AML-193 (cell line): ENCODE data around the gene ZNF366.

Experiments
- DNase-seq, 2 experiments: peaks; one replicate each; lab custom pipeline; 2025; lab: John Stamatoyannopoulos, UW

ZNF366 gene

GRCh38 chr5:72489536-72489935 lies 17.7 kb downstream of the ZNF366 start:
- DNase-seq = no peak

GRCh38 chr5:72488756-72489155 lies 18.5 kb downstream of the ZNF366 start:
- no peak for DNase-seq

- no peak for DNase-seq
These were observed 20.0 kb downstream of the ZNF366 start for GRCh38 chr5:72487177-72487576.

- no peak for DNase-seq
These were observed 20.8 kb downstream of the ZNF366 start for GRCh38 chr5:72486371-72486770.

- DNase-seq = no peak
These were observed 21.7 kb downstream of the ZNF366 start for GRCh38 chr5:72485430-72485974.

- DNase-seq = no peak
These were observed 25.2 kb downstream of the ZNF366 start for GRCh38 chr5:72482046-72482445.

- no peak for DNase-seq
These were observed 26.4 kb downstream of the ZNF366 start for GRCh38 chr5:72480841-72481240.

- no peak for DNase-seq
These were observed 27.3 kb downstream of the ZNF366 start for GRCh38 chr5:72479921-72480320.

- DNase-seq = no peak
These were observed 28.5 kb downstream of the ZNF366 start for GRCh38 chr5:72478684-72479083.

GRCh38 chr5:72478276-72478675 lies 28.9 kb downstream of the ZNF366 start:
- no peak for DNase-seq

GRCh38 chr5:72477644-72478043 lies 29.6 kb downstream of the ZNF366 start:
- no peak for DNase-seq

- DNase-seq = no peak
These were observed 30.0 kb downstream of the ZNF366 start for GRCh38 chr5:72477176-72477575.

- no peak for DNase-seq
These were observed 30.5 kb downstream of the ZNF366 start for GRCh38 chr5:72476721-72477120.

GRCh38 chr5:72476275-72476674 lies 30.9 kb downstream of the ZNF366 start:
- no peak for DNase-seq

GRCh38 chr5:72474516-72474915 lies 32.7 kb downstream of the ZNF366 start:
- DNase-seq = no peak

GRCh38 chr5:72474046-72474500 lies 33.1 kb downstream of the ZNF366 start:
- no peak for DNase-seq

GRCh38 chr5:72472666-72473422 lies 34.4 kb downstream of the ZNF366 start:
- DNase-seq = peak; percentile 8 to 13

GRCh38 chr5:72472031-72472430 lies 35.2 kb downstream of the ZNF366 start:
- no peak for DNase-seq

GRCh38 chr5:72470826-72471225 lies 36.4 kb downstream of the ZNF366 start:
- DNase-seq = no peak

GRCh38 chr5:72468606-72469005 lies 38.6 kb downstream of the ZNF366 start:
- peak in 1 of 2 experiments; percentile 0 for DNase-seq

- no peak for DNase-seq
These were observed 39.2 kb downstream of the ZNF366 start for GRCh38 chr5:72468024-72468423.

GRCh38 chr5:72467461-72467860 lies 39.7 kb downstream of the ZNF366 start:
- no peak for DNase-seq

GRCh38 chr5:72465601-72466563 lies 41.3 kb downstream of the ZNF366 start:
- DNase-seq = no peak
